HUES48 (cell line): Measurements from ENCODE around the gene ACYP2.

Experiments used
- H3K27ac ChIP-seq: one replicate; pipeline ENCODE4 v1.7.0; 2013; ENCODE audit warnings: low read depth, low read length, inconsistent platforms
- H3K27me3 ChIP-seq: 2 replicates; pipeline ENCODE4 v1.6.1; 2013; ENCODE audit warnings: mild to moderate bottlenecking, low read length; ENCODE audit not compliant: control insufficient read depth, insufficient read depth
- H3K36me3 ChIP-seq: 2 replicates; pipeline ENCODE4 v1.6.1; 2013; ENCODE audit warnings: low read length; ENCODE audit not compliant: control insufficient read depth, insufficient read depth
- H3K4me1 ChIP-seq: 2 replicates; pipeline ENCODE4 v1.6.1; 2013; ENCODE audit warnings: mild to moderate bottlenecking, low read length; ENCODE audit not compliant: control insufficient read depth, insufficient read depth
- H3K4me3 ChIP-seq: 2 replicates; pipeline ENCODE4 v1.5.1; 2013; ENCODE audit warnings: mild to moderate bottlenecking, low read depth, low read length
- H3K9ac ChIP-seq: 2 replicates; pipeline ENCODE4 v1.6.1; 2013; ENCODE audit warnings: mild to moderate bottlenecking, low read depth, low read length, moderate library complexity
- H3K9me3 ChIP-seq: 2 replicates; pipeline ENCODE4 v1.6.1; 2013; ENCODE audit warnings: low read length; ENCODE audit not compliant: control insufficient read depth, insufficient read depth

ACYP2 gene

GRCh38 chr2:54227798-54228197, 112.4 kb downstream of the ACYP2 start:
- Histone ChIP-seq H3K27ac (no peak overlapping the region), H3K9me3 (no peaks in the 10 kb centered on the region), H3K4me3 (no peak overlapping the region), H3K27me3 (no peaks in the 10 kb centered on the region), H3K36me3 (no peaks in the 10 kb centered on the region), H3K4me1 (no peaks in the 10 kb centered on the region; the same call in 1 of the 2 replicates), H3K9ac (no peak overlapping the region)

- no peaks in the 10 kb centered on the region for H3K36me3 ChIP-seq
- no peak overlapping the region for H3K9ac ChIP-seq
- H3K27ac ChIP-seq, result no peak overlapping the region
- H3K9me3 ChIP-seq, result no peaks in the 10 kb centered on the region
- no peaks in the 10 kb centered on the region for H3K27me3 ChIP-seq
- no peak overlapping the region for H3K4me3 ChIP-seq
- H3K4me1 ChIP-seq, result no peaks in the 10 kb centered on the region; the same call in 1 of the 2 replicates
These were observed 113.5 kb downstream of the ACYP2 start for GRCh38 chr2:54228945-54229344.

- Histone ChIP-seq H3K36me3 (no peaks in the 10 kb centered on the region), H3K9me3 (no peaks in the 10 kb centered on the region), H3K9ac (no peak overlapping the region), H3K4me1 (no peaks in the 10 kb centered on the region), H3K4me3 (no peak overlapping the region), H3K27ac (no peak overlapping the region), H3K27me3 (no peaks in the 10 kb centered on the region)
These were observed 118.6 kb downstream of the ACYP2 start for GRCh38 chr2:54233832-54234649.

- no peak overlapping the region for H3K9ac ChIP-seq
- no peak overlapping the region for H3K4me3 ChIP-seq
- no peaks in the 10 kb centered on the region for H3K9me3 ChIP-seq
These were observed 122.0 kb downstream of the ACYP2 start for GRCh38 chr2:54237428-54237827.

GRCh38 chr2:54239427-54239826, 124.0 kb downstream of the ACYP2 start:
- Histone ChIP-seq H3K36me3 (no peaks in the 10 kb centered on the region), H3K9me3 (no peaks in the 10 kb centered on the region), H3K4me1 (peaks cover 11% of the 10 kb centered on the region; the same call in 1 of the 2 replicates), H3K27ac (no peak overlapping the region), H3K27me3 (no peaks in the 10 kb centered on the region), H3K4me3 (no peak overlapping the region), H3K9ac (no peak overlapping the region)

More at GRCh38 chr2:54237428-54237827, 122.0 kb downstream of the ACYP2 start:
- Histone ChIP-seq H3K27ac (no peak overlapping the region), H3K27me3 (no peaks in the 10 kb centered on the region), H3K4me1 (peaks cover 11% of the 10 kb centered on the region; the same call in 1 of the 2 replicates), H3K36me3 (no peaks in the 10 kb centered on the region)

- H3K4me1 ChIP-seq, result peaks cover 11% of the 10 kb centered on the region; the same call in 1 of the 2 replicates
- H3K27ac ChIP-seq, result no peak overlapping the region
- H3K9ac ChIP-seq, result no peak overlapping the region
- no peaks in the 10 kb centered on the region for H3K9me3 ChIP-seq
- H3K4me3 ChIP-seq, result no peak overlapping the region
- H3K27me3 ChIP-seq, result no peaks in the 10 kb centered on the region
- no peaks in the 10 kb centered on the region for H3K36me3 ChIP-seq
These were observed 125.4 kb downstream of the ACYP2 start for GRCh38 chr2:54240515-54241469.

GRCh38 chr2:54247115-54247514, 131.7 kb downstream of the ACYP2 start:
- no peaks in the 10 kb centered on the region for H3K27me3 ChIP-seq
- no peak overlapping the region for H3K27ac ChIP-seq
- H3K36me3 ChIP-seq, result no peaks in the 10 kb centered on the region
- H3K9ac ChIP-seq, result no peak overlapping the region
- no peaks in the 10 kb centered on the region for H3K9me3 ChIP-seq
- H3K4me3 ChIP-seq, result no peak overlapping the region
- no peaks in the 10 kb centered on the region for H3K4me1 ChIP-seq

- Histone ChIP-seq H3K9me3 (no peaks in the 10 kb centered on the region), H3K9ac (no peak overlapping the region), H3K36me3 (no peaks in the 10 kb centered on the region), H3K4me1 (no peaks in the 10 kb centered on the region), H3K27me3 (no peaks in the 10 kb centered on the region), H3K27ac (no peak overlapping the region), H3K4me3 (no peak overlapping the region)
These were observed 134.2 kb downstream of the ACYP2 start for GRCh38 chr2:54249629-54250028.

- Histone ChIP-seq H3K9me3 (no peaks in the 10 kb centered on the region), H3K27ac (no peak overlapping the region), H3K4me3 (no peak overlapping the region), H3K4me1 (no peaks in the 10 kb centered on the region), H3K9ac (no peak overlapping the region), H3K27me3 (no peaks in the 10 kb centered on the region), H3K36me3 (no peaks in the 10 kb centered on the region)
These were observed 138.8 kb downstream of the ACYP2 start for GRCh38 chr2:54254180-54254579.

GRCh38 chr2:54255230-54256090, 140.0 kb downstream of the ACYP2 start:
- H3K36me3 ChIP-seq, result no peaks in the 10 kb centered on the region
- H3K4me1 ChIP-seq, result no peaks in the 10 kb centered on the region
- no peak overlapping the region for H3K27ac ChIP-seq
- H3K27me3 ChIP-seq, result no peaks in the 10 kb centered on the region
- no peak overlapping the region for H3K4me3 ChIP-seq
- no peaks in the 10 kb centered on the region for H3K9me3 ChIP-seq
- H3K9ac ChIP-seq, result no peak overlapping the region
